Body of pancreas (tissue), 4 donors: Measurements from ENCODE around the gene AFF3.

Experiments
- POLR2A ChIP-seq, 3 donors: fragments of 450-650 bp; IDR thresholded peaks; one replicate each; pipeline ENCODE4 v1.6.1; 2016; ENCODE audit warnings: antibody characterized with exemption in 3 of 3, mild to moderate bottlenecking in 2 of 3
- TF ChIP-seq, protein P1 (sequence below), 7 experiments: fragments of 450-650 bp in 4 of 7; fragments of 200-600 bp in 3 of 7; sonication (generic) in 3 of 7; IDR thresholded peaks; one replicate each; pipeline ENCODE4 v1.5.1; 2016 to 2019; ENCODE audit warnings: antibody characterized with exemption in 7 of 7

DNA sequence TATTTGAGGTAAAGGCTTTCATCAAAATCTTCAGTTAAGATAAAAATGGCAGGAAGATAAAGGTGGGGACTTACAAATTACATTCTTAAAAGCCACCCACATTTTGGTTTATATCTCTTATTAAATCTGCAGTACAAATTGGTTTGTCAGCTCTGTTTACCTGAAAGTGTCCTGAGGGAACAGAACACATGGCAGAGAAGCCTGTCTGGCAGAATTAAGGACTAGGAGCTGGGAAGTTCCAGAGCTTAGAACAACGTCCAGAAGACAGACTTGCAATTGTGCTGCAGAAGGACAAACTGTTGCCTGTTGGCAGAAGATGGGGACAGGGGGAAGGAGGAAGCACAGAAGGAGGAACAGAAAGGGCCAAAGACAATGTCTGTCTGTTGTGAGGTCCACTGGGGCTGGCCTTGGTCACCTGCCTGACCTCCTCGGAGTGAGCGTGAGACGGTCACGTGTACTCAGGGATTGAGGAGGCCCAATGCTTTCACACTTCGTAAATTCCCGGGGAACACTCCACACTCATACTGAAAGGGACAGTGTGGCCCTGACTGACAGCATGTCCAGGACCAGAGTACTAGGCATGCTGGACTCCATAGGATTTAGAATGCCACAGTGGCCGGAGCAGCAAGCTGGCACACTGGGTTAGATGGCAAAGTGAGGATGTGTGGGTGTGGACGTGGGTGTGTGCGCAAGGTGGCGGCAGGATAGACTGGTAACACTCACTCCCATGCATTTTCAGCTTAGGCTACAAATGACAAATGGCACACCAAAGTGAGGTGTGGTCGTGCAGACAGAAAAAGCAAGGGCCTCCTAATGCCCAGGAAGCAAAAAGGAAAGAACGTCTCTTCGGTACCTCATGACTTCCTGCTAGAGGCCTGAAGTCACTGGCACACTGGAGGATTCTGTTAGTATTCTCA lies 441.6 kb downstream of the AFF3 start:
- TF ChIP-seq, protein P1, sequence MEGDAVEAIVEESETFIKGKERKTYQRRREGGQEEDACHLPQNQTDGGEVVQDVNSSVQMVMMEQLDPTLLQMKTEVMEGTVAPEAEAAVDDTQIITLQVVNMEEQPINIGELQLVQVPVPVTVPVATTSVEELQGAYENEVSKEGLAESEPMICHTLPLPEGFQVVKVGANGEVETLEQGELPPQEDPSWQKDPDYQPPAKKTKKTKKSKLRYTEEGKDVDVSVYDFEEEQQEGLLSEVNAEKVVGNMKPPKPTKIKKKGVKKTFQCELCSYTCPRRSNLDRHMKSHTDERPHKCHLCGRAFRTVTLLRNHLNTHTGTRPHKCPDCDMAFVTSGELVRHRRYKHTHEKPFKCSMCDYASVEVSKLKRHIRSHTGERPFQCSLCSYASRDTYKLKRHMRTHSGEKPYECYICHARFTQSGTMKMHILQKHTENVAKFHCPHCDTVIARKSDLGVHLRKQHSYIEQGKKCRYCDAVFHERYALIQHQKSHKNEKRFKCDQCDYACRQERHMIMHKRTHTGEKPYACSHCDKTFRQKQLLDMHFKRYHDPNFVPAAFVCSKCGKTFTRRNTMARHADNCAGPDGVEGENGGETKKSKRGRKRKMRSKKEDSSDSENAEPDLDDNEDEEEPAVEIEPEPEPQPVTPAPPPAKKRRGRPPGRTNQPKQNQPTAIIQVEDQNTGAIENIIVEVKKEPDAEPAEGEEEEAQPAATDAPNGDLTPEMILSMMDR (IDR thresholded peaks at IDR 0.05): no peak
- TF ChIP-seq POLR2A (IDR thresholded peaks at IDR 0.05): no peak
